RPMI8226 (cell line): ENCODE data around the gene BLOC1S4.

Experiments
- DNase-seq: peaks from one replicate; pipeline ENCODE4 v3.0.0-alpha.2; 2015

Gene BLOC1S4

DNA sequence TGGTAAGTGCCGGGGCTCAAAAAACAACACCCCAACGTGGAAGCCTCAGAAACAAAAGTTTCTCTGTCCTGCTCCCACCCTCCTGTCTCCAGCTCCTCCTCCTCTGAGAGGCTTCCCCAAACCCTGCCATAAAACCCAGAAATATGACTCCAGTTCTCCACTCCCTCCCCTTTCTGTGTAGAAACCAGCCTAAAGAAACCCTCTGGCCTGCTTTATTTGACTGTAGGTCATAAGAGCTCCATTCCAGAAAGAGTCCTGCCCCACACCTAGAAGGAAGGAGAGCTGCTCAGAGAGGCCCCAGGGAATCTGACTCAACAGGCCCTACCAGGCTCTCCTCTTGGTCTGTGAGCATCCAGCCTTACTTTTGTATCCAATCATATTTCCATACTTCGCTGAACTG is 23.2 kb upstream of the BLOC1S4 start:
- DNase-seq = no peak

- no peak for DNase-seq
Observed at GRCh38 chr4:6693231-6694176, 22.5 kb upstream of the BLOC1S4 start, which contains the start of gene S100P. Gene S100P (plus strand): TSS chr4:6693878. CDS start chr4:6693933, 55 bp downstream.

GRCh38 chr4:6694177-6694901 is 21.6 kb upstream of the BLOC1S4 start:
- no peak for DNase-seq

GRCh38 chr4:6695660-6696610 is 20.0 kb upstream of the BLOC1S4 start:
- DNase-seq = no peak

DNA sequence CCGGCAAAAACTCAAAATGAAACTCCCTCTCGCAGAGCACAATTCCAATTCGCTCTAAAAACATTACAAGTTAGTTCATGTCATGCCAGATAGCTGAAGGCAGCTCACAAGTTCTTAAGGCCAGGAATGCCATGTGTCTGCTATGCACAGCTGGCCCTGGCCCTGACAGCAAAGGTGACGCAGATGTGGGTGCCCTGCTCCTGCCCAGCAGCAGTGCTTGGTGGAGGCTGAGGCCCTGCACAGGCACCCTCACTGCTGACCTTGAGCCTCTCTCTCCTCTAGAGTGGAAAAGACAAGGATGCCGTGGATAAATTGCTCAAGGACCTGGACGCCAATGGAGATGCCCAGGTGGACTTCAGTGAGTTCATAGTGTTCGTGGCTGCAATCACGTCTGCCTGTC is 19.4 kb upstream of the BLOC1S4 start:
- DNase-seq = no peak

- DNase-seq = no peak
Observed at GRCh38 chr4:6697131-6697530, 18.8 kb upstream of the BLOC1S4 start.

DNA sequence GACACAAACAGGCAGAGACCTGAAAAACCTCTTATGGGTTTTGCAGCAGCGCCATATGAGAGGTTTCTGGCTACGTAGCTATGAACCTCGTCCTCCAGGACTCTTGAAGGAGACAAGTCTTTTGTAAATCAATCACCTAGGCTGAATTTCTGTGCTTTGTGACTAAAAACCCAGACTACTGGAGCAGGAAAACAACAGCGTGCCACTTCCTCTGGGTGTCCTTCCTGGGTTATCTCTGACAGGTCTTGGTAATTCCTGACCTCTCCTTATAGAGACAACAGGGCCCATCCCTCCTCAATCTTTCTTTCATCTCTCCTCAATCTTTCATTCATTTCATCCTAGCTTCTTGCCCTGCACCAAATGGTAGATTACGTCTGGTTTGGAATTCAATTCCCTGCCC is 16.6 kb upstream of the BLOC1S4 start:
- no peak for DNase-seq

- no peak for DNase-seq
Observed at GRCh38 chr4:6699903-6700302, 16.1 kb upstream of the BLOC1S4 start.

GRCh38 chr4:6701371-6701770 is 14.6 kb upstream of the BLOC1S4 start:
- no peak for DNase-seq

- no peak for DNase-seq
Observed at GRCh38 chr4:6702761-6703160, 13.2 kb upstream of the BLOC1S4 start.

DNA sequence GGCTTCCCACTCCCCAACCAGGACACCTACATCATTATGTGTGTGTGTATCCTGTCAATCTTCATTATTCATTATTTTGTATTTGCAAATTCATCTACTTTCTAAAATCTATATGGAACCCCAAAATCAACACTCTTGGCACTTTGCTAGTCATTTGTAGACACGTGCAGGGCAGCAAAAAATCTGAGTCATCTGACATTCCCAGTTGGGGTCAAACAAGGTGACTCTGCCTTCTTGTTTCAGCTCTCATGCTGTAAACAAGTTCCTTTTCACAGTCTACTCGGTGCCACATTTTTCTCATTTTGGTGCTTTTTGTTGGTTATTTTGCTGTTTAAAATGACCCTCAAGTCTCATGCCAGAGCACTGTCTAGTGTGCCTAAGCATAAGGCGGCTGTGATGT is 12.2 kb upstream of the BLOC1S4 start:
- DNase-seq = peak; percentile 22

DNA sequence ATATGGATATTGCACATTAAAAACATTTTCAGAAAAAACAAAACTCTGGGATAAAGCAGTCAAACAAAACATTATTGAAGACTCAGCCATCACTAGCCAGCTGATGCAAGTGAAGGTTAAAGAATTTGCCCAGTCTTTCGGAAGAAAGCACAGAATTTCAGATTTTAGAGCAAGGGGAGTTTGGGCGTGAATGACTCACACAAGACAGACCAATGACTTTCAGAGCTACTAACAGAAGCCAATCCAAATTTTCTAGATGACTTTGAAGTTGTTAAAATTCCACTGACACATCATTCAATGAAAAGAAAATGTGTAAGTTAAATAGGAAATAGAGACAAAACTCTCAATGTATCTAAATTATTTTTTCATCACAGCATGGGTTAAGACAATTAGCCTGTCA is 10.3 kb upstream of the BLOC1S4 start:
- DNase-seq = no peak

DNA sequence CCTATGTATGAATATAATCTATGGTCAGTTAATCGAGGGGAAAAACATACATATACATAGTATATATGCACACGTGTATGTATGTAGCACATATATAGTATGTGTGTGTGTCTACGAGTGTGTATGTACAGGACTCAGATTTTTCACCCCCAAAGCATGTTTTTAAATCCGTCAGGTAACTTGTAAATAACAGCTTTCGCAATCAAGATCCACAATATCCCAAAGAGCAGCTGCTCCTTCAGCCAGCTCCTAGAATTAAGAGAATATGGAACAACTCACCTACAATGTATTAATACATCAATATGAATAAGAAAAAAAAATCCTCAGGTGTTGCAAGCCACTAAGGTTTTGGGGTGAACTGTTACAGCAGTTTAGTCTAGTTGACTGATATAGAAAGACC is 9.8 kb upstream of the BLOC1S4 start:
- no peak for DNase-seq

- DNase-seq = peak; percentile 95
Observed at GRCh38 chr4:6709230-6710114, 6.5 kb upstream of the BLOC1S4 start, which contains the start of gene MRFAP1L1. Gene MRFAP1L1 (minus strand): TSS chr4:6709865. CDS start chr4:6709629, 236 bp downstream.

GRCh38 chr4:6710282-6710681 is 5.7 kb upstream of the BLOC1S4 start:
- DNase-seq = no peak

DNA sequence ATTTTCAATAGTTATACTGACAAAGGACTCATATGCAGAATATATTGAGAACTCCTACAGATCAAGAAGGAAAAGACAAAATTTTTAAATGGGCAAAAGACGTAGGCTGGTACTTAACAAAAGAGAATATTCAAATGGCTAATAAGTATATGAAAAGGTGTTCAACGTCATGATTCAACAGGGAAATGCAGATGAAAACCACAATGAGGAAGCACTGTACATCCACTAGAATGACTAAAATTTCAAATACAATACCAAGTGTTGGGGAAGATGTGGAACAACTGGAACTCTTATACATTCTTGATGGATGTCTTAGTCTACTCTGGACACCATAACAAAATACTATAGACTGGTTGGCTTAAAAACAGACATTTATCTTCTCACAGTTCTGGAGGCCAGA is 5.0 kb upstream of the BLOC1S4 start:
- DNase-seq = no peak

GRCh38 chr4:6714954-6715353 is 1.0 kb upstream of the BLOC1S4 start:
- DNase-seq = no peak

- no peak for DNase-seq
Observed at GRCh38 chr4:6715704-6716017, 313 bp upstream of the BLOC1S4 start.

DNA sequence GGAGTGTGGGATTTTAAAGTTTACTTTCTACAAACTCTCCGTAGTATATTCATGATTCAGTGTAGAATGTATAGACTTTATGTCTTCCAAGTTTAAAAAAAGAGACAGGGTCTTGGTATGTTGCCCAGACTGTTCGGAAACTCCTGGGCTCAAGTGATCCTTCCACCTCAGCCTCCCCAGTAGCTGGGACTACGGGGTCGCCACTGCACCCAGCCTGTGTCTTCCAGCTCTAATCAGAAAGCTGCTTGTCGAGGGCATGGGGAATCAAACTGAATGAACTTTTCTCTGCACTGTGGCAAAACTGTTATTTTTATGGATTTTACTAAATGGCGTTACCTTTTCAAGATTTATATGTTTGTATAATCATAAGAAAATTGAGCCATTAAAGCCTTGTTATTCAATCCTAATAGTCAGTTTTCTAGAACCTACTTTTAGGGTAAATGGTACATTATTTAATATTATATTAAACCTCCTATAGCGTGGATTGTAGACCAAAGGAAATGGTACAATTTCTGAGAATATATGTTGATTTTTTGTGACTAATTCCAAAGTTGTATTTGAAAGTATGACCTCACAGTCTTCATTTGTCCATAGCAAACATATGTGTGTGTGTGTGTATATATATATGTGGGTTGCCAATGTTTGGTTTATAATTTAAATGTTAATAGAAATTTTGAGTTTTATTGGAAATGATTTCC is 1.1 kb downstream of the BLOC1S4 start:
- DNase-seq = no peak

DNA sequence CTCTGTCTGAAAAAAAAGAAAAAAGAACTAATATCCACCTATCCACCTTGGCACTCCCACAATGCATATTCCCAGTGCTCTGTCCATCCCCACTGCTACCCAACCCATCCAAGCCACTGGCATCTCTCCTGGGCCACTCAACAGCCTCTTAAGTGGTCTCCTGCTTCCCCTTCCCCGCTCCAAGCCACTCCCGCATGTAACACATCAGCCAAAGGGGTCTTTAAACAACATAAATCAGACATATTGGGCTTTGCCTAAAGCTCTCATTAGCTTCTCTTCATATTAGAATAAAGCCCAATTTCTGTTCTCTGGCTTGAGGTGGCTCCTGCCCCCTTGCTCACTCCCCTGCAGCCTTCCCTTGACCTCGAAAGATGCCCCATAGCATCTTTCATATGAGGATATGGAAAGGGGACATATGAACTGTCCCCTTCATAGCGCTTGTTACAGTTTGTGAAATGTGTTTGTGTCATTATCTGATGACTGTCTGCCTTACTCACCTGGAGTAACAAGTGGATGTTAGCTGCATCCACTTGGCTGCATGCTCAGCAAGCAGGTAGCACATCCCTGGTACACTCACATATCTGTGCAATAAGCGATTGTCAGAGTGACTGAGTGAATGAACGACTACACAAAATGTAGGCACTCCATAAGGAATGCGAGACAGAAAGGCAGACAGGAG is 3.1 kb downstream of the BLOC1S4 start:
- no peak for DNase-seq
